Peyer's patch (tissue), 4 donors: Measurements from ENCODE around the gene SPACA4. TPM values are rescaled to one million over a fixed set of nuclear protein-coding genes. Genes with fewer than 3 reads are reported as not detected.
A peak's percentile ranks its signal among the peaks of the same experiment; 100 is the strongest.

Source experiments
- DNase-seq, 3 donors: peaks; one replicate each; pipeline ENCODE4 v3.0.0-alpha.2; 2017 to 2019
- H3K27ac ChIP-seq, 4 donors: fragments of 200-600 bp; sonication (generic); one replicate each; pipeline ENCODE4 v1.5.1; 2016 to 2019
- H3K27me3 ChIP-seq, 2 donors: fragments of 200-600 bp; sonication (generic); one replicate each; pipeline ENCODE4 v1.5.1; 2019
- H3K36me3 ChIP-seq, 3 donors: fragments of 200-600 bp; sonication (generic); one replicate each; pipeline ENCODE4 v1.5.1; 2016 to 2019
- H3K4me1 ChIP-seq, 4 donors: fragments of 200-600 bp; sonication (generic); one replicate each; pipeline ENCODE4 v1.5.1; 2016 to 2019
- H3K4me3 ChIP-seq, 4 donors: fragments of 200-600 bp; sonication (generic); 1 replicate in 3 of 4; 2 replicates in 1 of 4; pipeline ENCODE4 v1.5.1; 2016 to 2019; ENCODE audit warnings: mild to moderate bottlenecking in 1 of 4
- H3K9me3 ChIP-seq, 4 donors: fragments of 200-600 bp; sonication (generic); one replicate each; pipeline ENCODE4 v1.5.1; 2016 to 2019; ENCODE audit warnings: mild to moderate bottlenecking in 1 of 4
- CTCF ChIP-seq, 6 experiments: fragments of 450-650 bp in 4 of 6; fragments of 200-600 bp in 2 of 6; sonication (generic) in 1 of 6; IDR thresholded peaks; one replicate each; pipeline ENCODE4 v1.5.1; 2017 to 2019; ENCODE audit warnings: antibody characterized with exemption in 6 of 6, mild to moderate bottlenecking in 3 of 6, moderate library complexity in 1 of 6
- POLR2A ChIP-seq, 2 donors: fragments of 450-650 bp; IDR thresholded peaks; one replicate each; pipeline ENCODE4 v1.5.1; 2017; ENCODE audit warnings: antibody characterized with exemption in 2 of 2, mild to moderate bottlenecking in 2 of 2, moderate library complexity in 2 of 2
- total RNA-seq, 4 donors: library from RNA; depleted of rRNA; stranded (reverse); fragments of >200 nt; gene quantifications; one replicate each; pipeline ENCODE4 v1.1.0, GENCODE V29; 2016

The SPACA4 gene
- total RNA-seq = not detected

- Histone ChIP-seq H3K4me1 (peaks cover 0 to 4% (median 0%) of the 10 kb centered on the region in 4 donors), H3K9me3 (no peaks in the 10 kb centered on the region), H3K27me3 (no peaks in the 10 kb centered on the region), H3K4me3 (no peak within 1 kb of the TSS), H3K36me3 (peaks cover 0 to 12% (median 0%) of the 10 kb centered on the region in 3 donors), H3K27ac (no peak within 1 kb of the TSS)
- DNase-seq = no peak
- TF ChIP-seq CTCF (IDR thresholded peaks at IDR 0.05) (no peak), POLR2A (IDR thresholded peaks at IDR 0.05) (no peak)
Observed at GRCh38 chr19:48606463-48607358, at the start of gene SPACA4. Gene SPACA4, plus strand, starts transcription at chr19:48606742. Its CDS starts 237 bp downstream, at chr19:48606979.

- DNase-seq = no peak
- Histone ChIP-seq H3K4me3 (no peak overlapping the region), H3K27ac (peak overlapping the region in 3 of 4 donors; percentile 1 to 79 (median 60)), H3K27me3 (no peaks in the 10 kb centered on the region), H3K4me1 (peaks cover 0 to 33% (median 1%) of the 10 kb centered on the region in 4 donors), H3K9me3 (no peaks in the 10 kb centered on the region), H3K36me3 (no peaks in the 10 kb centered on the region)
- TF ChIP-seq CTCF (IDR thresholded peaks at IDR 0.05) = no peak
- no peak for TF ChIP-seq POLR2A (IDR thresholded peaks at IDR 0.05)
Observed at GRCh38 chr19:48556825-48557224, 49.7 kb upstream of the SPACA4 start.

- H3K27ac ChIP-seq = peak overlapping the region in 3 of 4 donors; percentile 18 to 70 (median 60)
- H3K27me3 ChIP-seq = no peaks in the 10 kb centered on the region
- TF ChIP-seq POLR2A (IDR thresholded peaks at IDR 0.05) (peak in 1 of 2 donors; percentile 42), CTCF (IDR thresholded peaks at IDR 0.05) (peak in 1 of 6 experiments; percentile 8)
- H3K9me3 ChIP-seq = no peaks in the 10 kb centered on the region
- H3K4me1 ChIP-seq = peaks cover 0 to 20% (median 1%) of the 10 kb centered on the region in 4 donors
- peak in 2 of 3 donors; percentile 94 to 97 for DNase-seq
- no peak overlapping the region for H3K4me3 ChIP-seq
- H3K36me3 ChIP-seq = no peaks in the 10 kb centered on the region
Observed at GRCh38 chr19:48558018-48558684, 48.4 kb upstream of the SPACA4 start.

GRCh38 chr19:48560095-48560530, 46.4 kb upstream of the SPACA4 start:
- Histone ChIP-seq H3K9me3 (no peaks in the 10 kb centered on the region), H3K4me3 (no peak overlapping the region), H3K27ac (no peak overlapping the region), H3K4me1 (peaks cover 0 to 7% (median 1%) of the 10 kb centered on the region in 4 donors), H3K36me3 (no peaks in the 10 kb centered on the region), H3K27me3 (no peaks in the 10 kb centered on the region)
- TF ChIP-seq POLR2A (IDR thresholded peaks at IDR 0.05) (no peak), CTCF (IDR thresholded peaks at IDR 0.05) (no peak)
- no peak for DNase-seq

- H3K27me3 ChIP-seq = no peaks in the 10 kb centered on the region
- H3K4me3 ChIP-seq = no peak overlapping the region
- H3K36me3 ChIP-seq = no peaks in the 10 kb centered on the region
- TF ChIP-seq POLR2A (IDR thresholded peaks at IDR 0.05) = no peak
- TF ChIP-seq CTCF (IDR thresholded peaks at IDR 0.05) = no peak
- no peak for DNase-seq
- H3K9me3 ChIP-seq = no peaks in the 10 kb centered on the region
- no peak overlapping the region for H3K27ac ChIP-seq
- H3K4me1 ChIP-seq = no peaks in the 10 kb centered on the region
Observed at GRCh38 chr19:48561412-48561811, 45.1 kb upstream of the SPACA4 start.
